ENCODE results near the gene ADD3. TPM values are rescaled to one million over a fixed set of nuclear protein-coding genes. Genes with fewer than 3 reads are reported as not detected.

ADD3 gene
- total RNA-seq, 1 donor = 1,018 TPM

- H3K27me3 ChIP-seq (ENCODE audit: insufficient read depth, low read length) = peaks cover 47% of the 10 kb centered on the region
- H3K4me3 ChIP-seq (ENCODE audit: insufficient read depth, low read length) = no peak overlapping the region
- H3K27ac ChIP-seq (ENCODE audit: low read depth, low read length) = no peak overlapping the region
- H4K20me1 ChIP-seq (ENCODE audit: insufficient read depth, low read length) = no peaks in the 10 kb centered on the region
- H2AFZ ChIP-seq (ENCODE audit: low read length) = no peak overlapping the region
- TF ChIP-seq CTCF (IDR thresholded peaks at IDR 0.05; ENCODE audit: extremely low read depth, low read depth, low read length) = no peak
- H3K4me1 ChIP-seq (ENCODE audit: insufficient read depth, low read length) = no peaks in the 10 kb centered on the region
- no peak overlapping the region for H3K4me2 ChIP-seq (ENCODE audit: insufficient read depth, low read length)
- DNase-seq (ENCODE audit: insufficient read length, low spot score, missing footprints) = no peak
- no peaks in the 10 kb centered on the region for H3K9me3 ChIP-seq (ENCODE audit: low read depth, low read length)
- no peaks in the 10 kb centered on the region for H3K79me2 ChIP-seq (ENCODE audit: insufficient read depth, low read length)
- no peaks in the 10 kb centered on the region for H3K36me3 ChIP-seq (ENCODE audit: insufficient read depth, low read length)
These were observed 157.5 kb downstream of the ADD3 start for GRCh38 chr10:110165239-110165638.

- no peak for DNase-seq (ENCODE audit: insufficient read length, low spot score, missing footprints)
- Histone ChIP-seq H3K4me2 (ENCODE audit: insufficient read depth, low read length) (no peak overlapping the region), H3K4me1 (ENCODE audit: insufficient read depth, low read length) (no peaks in the 10 kb centered on the region), H3K79me2 (ENCODE audit: insufficient read depth, low read length) (no peaks in the 10 kb centered on the region), H2AFZ (ENCODE audit: low read length) (no peak overlapping the region), H3K27me3 (ENCODE audit: insufficient read depth, low read length) (peaks cover 54% of the 10 kb centered on the region), H4K20me1 (ENCODE audit: insufficient read depth, low read length) (no peaks in the 10 kb centered on the region), H3K27ac (ENCODE audit: low read depth, low read length) (no peak overlapping the region), H3K9me3 (ENCODE audit: low read depth, low read length) (no peaks in the 10 kb centered on the region), H3K4me3 (ENCODE audit: insufficient read depth, low read length) (no peak overlapping the region), H3K36me3 (ENCODE audit: insufficient read depth, low read length) (no peaks in the 10 kb centered on the region)
- no peak for TF ChIP-seq CTCF (IDR thresholded peaks at IDR 0.05; ENCODE audit: extremely low read depth, low read depth, low read length)
These were observed 159.4 kb downstream of the ADD3 start for GRCh38 chr10:110167149-110167548.

GRCh38 chr10:110168601-110169481, 161.1 kb downstream of the ADD3 start:
- no peaks in the 10 kb centered on the region for H4K20me1 ChIP-seq (ENCODE audit: insufficient read depth, low read length)
- TF ChIP-seq CTCF (IDR thresholded peaks at IDR 0.05; ENCODE audit: extremely low read depth, low read depth, low read length) = no peak
- no peaks in the 10 kb centered on the region for H3K9me3 ChIP-seq (ENCODE audit: low read depth, low read length)
- H3K79me2 ChIP-seq (ENCODE audit: insufficient read depth, low read length) = no peaks in the 10 kb centered on the region
- no peak overlapping the region for H2AFZ ChIP-seq (ENCODE audit: low read length)
- no peaks in the 10 kb centered on the region for H3K36me3 ChIP-seq (ENCODE audit: insufficient read depth, low read length)
- no peak overlapping the region for H3K27ac ChIP-seq (ENCODE audit: low read depth, low read length)
- no peaks in the 10 kb centered on the region for H3K4me1 ChIP-seq (ENCODE audit: insufficient read depth, low read length)
- H3K4me2 ChIP-seq (ENCODE audit: insufficient read depth, low read length) = no peak overlapping the region
- H3K4me3 ChIP-seq (ENCODE audit: insufficient read depth, low read length) = no peak overlapping the region
- peaks cover 51% of the 10 kb centered on the region for H3K27me3 ChIP-seq (ENCODE audit: insufficient read depth, low read length)
- DNase-seq (ENCODE audit: insufficient read length, low spot score, missing footprints) = no peak

GRCh38 chr10:110169586-110169985, 161.8 kb downstream of the ADD3 start:
- peaks cover 51% of the 10 kb centered on the region for H3K27me3 ChIP-seq (ENCODE audit: insufficient read depth, low read length)
- no peaks in the 10 kb centered on the region for H3K36me3 ChIP-seq (ENCODE audit: insufficient read depth, low read length)
- DNase-seq (ENCODE audit: insufficient read length, low spot score, missing footprints) = no peak
- H3K9me3 ChIP-seq (ENCODE audit: low read depth, low read length) = no peaks in the 10 kb centered on the region
- H3K4me1 ChIP-seq (ENCODE audit: insufficient read depth, low read length) = no peaks in the 10 kb centered on the region
- no peaks in the 10 kb centered on the region for H3K79me2 ChIP-seq (ENCODE audit: insufficient read depth, low read length)
- H4K20me1 ChIP-seq (ENCODE audit: insufficient read depth, low read length) = no peaks in the 10 kb centered on the region
- H3K4me3 ChIP-seq (ENCODE audit: insufficient read depth, low read length) = no peak overlapping the region
- no peak for TF ChIP-seq CTCF (IDR thresholded peaks at IDR 0.05; ENCODE audit: extremely low read depth, low read depth, low read length)
- no peak overlapping the region for H3K4me2 ChIP-seq (ENCODE audit: insufficient read depth, low read length)
- H2AFZ ChIP-seq (ENCODE audit: low read length) = no peak overlapping the region
- no peak overlapping the region for H3K27ac ChIP-seq (ENCODE audit: low read depth, low read length)
